SK-N-SH (cell line): ENCODE results near the gene YJEFN3. TPM values are rescaled to one million over a fixed set of nuclear protein-coding genes. Genes with fewer than 3 reads are reported as not detected.

Experiments
- CTCF ChIA-PET: fragments of 300-600, 350-600 bp; formaldehyde crosslinking; extraction: SDS; loops from one replicate; lab custom pipeline; 2021; lab: Yijun Ruan, JAX
- POLR2A ChIA-PET: fragments of 350-600 bp; sonication (Branson Sonifier 250); formaldehyde crosslinking; extraction: SDS; loops from one replicate; lab custom pipeline; 2020; ENCODE audit warnings: antibody characterized with exemption, inconsistent platforms; lab: Yijun Ruan, JAX
- DNase-seq: peaks from one replicate; pipeline ENCODE4 v3.0.0; 2012
- H2AFZ ChIP-seq: fragments of 200-600 bp; sonication (generic); 2 replicates; pipeline ENCODE4 v1.8.1; 2016; ENCODE audit warnings: antibody characterized with exemption, mild to moderate bottlenecking, low read depth
- H3F3A ChIP-seq: fragments of 200-600 bp; sonication (generic); replicated peaks from 2 replicates; pipeline ENCODE3; 2016; ENCODE audit warnings: antibody characterized with exemption, mild to moderate bottlenecking; ENCODE audit not compliant: insufficient read depth
- H3K27ac ChIP-seq, 2 experiments: fragments of 200-500 bp in 1 of 2; fragments of 200-600 bp in 1 of 2; sonication (Bioruptor generic) in 1 of 2; sonication (generic), shearing (Covaris generic) in 1 of 2; 2 replicates each; pipeline versions ENCODE4 v1.5.1 to v1.6.1; 2014 to 2016; ENCODE audit warnings: low read depth in 2 of 2, inconsistent platforms in 1 of 2, low read length in 1 of 2, mild to moderate bottlenecking in 1 of 2, mixed read lengths in 1 of 2
- H3K27me3 ChIP-seq: fragments of 200-600 bp; sonication (generic), shearing (Covaris generic); 2 replicates; pipeline ENCODE4 v1.6.1; 2016; ENCODE audit warnings: mixed run types; ENCODE audit not compliant: insufficient read depth
- H3K36me3 ChIP-seq, 2 experiments: fragments of 200-500 bp in 1 of 2; fragments of 200-600 bp in 1 of 2; sonication (Bioruptor generic) in 1 of 2; sonication (generic) in 1 of 2; replicated peaks in 1 of 2; 2 replicates each; pipeline versions ENCODE3 to v1.5.1; 2014 to 2016; ENCODE audit warnings: low read length in 1 of 2, mild to moderate bottlenecking in 1 of 2; ENCODE audit not compliant: insufficient read depth in 2 of 2, control insufficient read depth in 1 of 2
- H3K4me1 ChIP-seq, 2 experiments: fragments of 200-500 bp in 1 of 2; fragments of 200-600 bp in 1 of 2; sonication (Bioruptor generic) in 1 of 2; sonication (generic), shearing (Covaris generic) in 1 of 2; 2 replicates each; pipeline versions ENCODE4 v1.5.1 to v1.6.1; 2014 to 2016; ENCODE audit warnings: low read depth in 1 of 2, low read length in 1 of 2, mixed run types in 1 of 2; ENCODE audit not compliant: insufficient read depth in 2 of 2, control insufficient read depth in 1 of 2
- H3K4me2 ChIP-seq: fragments of 200-600 bp; sonication (generic), shearing (Covaris generic); 2 replicates; pipeline ENCODE4 v1.6.1; 2017; ENCODE audit warnings: mixed run types
- H3K4me3 ChIP-seq, 2 experiments: fragments of 200-500 bp in 1 of 2; fragments of 200-600 bp in 1 of 2; sonication (Bioruptor generic) in 1 of 2; sonication (generic), shearing (Covaris generic) in 1 of 2; 2 replicates each; pipeline versions ENCODE4 v1.5.1 to v1.8.1; 2014 to 2016; ENCODE audit warnings: low read depth in 2 of 2, inconsistent platforms in 1 of 2, low read length in 1 of 2, mild to moderate bottlenecking in 1 of 2, mixed read lengths in 1 of 2, moderate library complexity in 1 of 2
- H3K79me2 ChIP-seq: fragments of 200-600 bp; sonication (generic); 2 replicates; pipeline ENCODE4 v1.8.1; 2017; ENCODE audit warnings: mild to moderate bottlenecking; ENCODE audit not compliant: insufficient read depth
- H3K9ac ChIP-seq: fragments of 200-600 bp; sonication (generic); 2 replicates; pipeline ENCODE4 v1.6.1; 2017; ENCODE audit warnings: mixed run types
- H3K9me2 ChIP-seq: fragments of 200-600 bp; sonication (generic); 2 replicates; pipeline ENCODE4 v1.6.1; 2017; ENCODE audit warnings: mixed run types
- H3K9me3 ChIP-seq: fragments of 200-600 bp; sonication (generic); 2 replicates; pipeline ENCODE4 v1.6.1; 2017; ENCODE audit warnings: mixed run types, mild to moderate bottlenecking, moderate library complexity
- H4K20me1 ChIP-seq: fragments of 200-600 bp; sonication (generic); 2 replicates; pipeline ENCODE4 v1.6.1; 2017; ENCODE audit warnings: mild to moderate bottlenecking, mixed run types; ENCODE audit not compliant: insufficient read depth
- CHD2 ChIP-seq: fragments of 150-350 bp; IDR thresholded peaks from 2 replicates; pipeline ENCODE4 v1.6.1; 2018; ENCODE audit warnings: low read length; ENCODE audit not compliant: partially characterized antibody
- EP300 ChIP-seq, 2 experiments: IDR thresholded peaks; 2 replicates each; pipeline versions ENCODE4 v1.4.0 to v1.6.1; 2012; ENCODE audit warnings: borderline replicate concordance in 1 of 2, low read depth in 1 of 2, low read length in 1 of 2
- EZH2phosphoT487 ChIP-seq: fragments of 200-600 bp; sonication (generic); IDR thresholded peaks from 2 replicates; pipeline ENCODE4 v1.6.1; 2017; ENCODE audit warnings: low read depth, mixed run types, mild to moderate bottlenecking, antibody characterized with exemption, moderate library complexity, borderline replicate concordance
- FOSL2 ChIP-seq: IDR thresholded peaks from 2 replicates; pipeline ENCODE4 v1.4.0; 2012; ENCODE audit warnings: low read depth, mild to moderate bottlenecking, moderate library complexity, borderline replicate concordance
- FOXJ3 ChIP-seq: sonication (generic); formaldehyde crosslinking; IDR thresholded peaks from 2 replicates; pipeline ENCODE4 v1.5.1; 2020; ENCODE audit warnings: mild to moderate bottlenecking, missing genetic modification reagents
- GATA2 ChIP-seq: sonication (generic); formaldehyde crosslinking; IDR thresholded peaks from 2 replicates; pipeline ENCODE4 v1.5.0; 2020; ENCODE audit warnings: mild to moderate bottlenecking, missing genetic modification reagents
- MEF2A ChIP-seq: IDR thresholded peaks from 2 replicates; pipeline ENCODE4 v1.4.0; 2012; ENCODE audit warnings: low read depth, borderline replicate concordance
- MXI1 ChIP-seq: IDR thresholded peaks from 2 replicates; pipeline ENCODE4 v1.6.1; 2012; ENCODE audit warnings: mild to moderate bottlenecking, low read depth, low read length, improper control_type of control experiment
- NRF1 ChIP-seq: IDR thresholded peaks from 2 replicates; pipeline ENCODE4 v1.6.1; 2012; ENCODE audit warnings: low read depth, mild to moderate bottlenecking, low read length
- RAD21 ChIP-seq: IDR thresholded peaks from 2 replicates; pipeline ENCODE4 v1.6.1; 2012; ENCODE audit warnings: mild to moderate bottlenecking, low read length
- SMC3 ChIP-seq: IDR thresholded peaks from 2 replicates; pipeline ENCODE4 v1.6.1; 2012; ENCODE audit warnings: low read depth, low read length, improper control_type of control experiment
- TCF12 ChIP-seq: IDR thresholded peaks from 2 replicates; pipeline ENCODE4 v1.4.0; 2012
- YY1 ChIP-seq: IDR thresholded peaks from 2 replicates; pipeline ENCODE4 v1.4.0; 2012; ENCODE audit warnings: low read depth, mild to moderate bottlenecking
- WGBS: methylation state at CpG from one replicate; pipeline ENCODE4 v1.1.6; 2017; ENCODE audit warnings: low lambda C conversion rate; 5-methylcytosine and 5-hydroxymethylcytosine counted together
- polyA plus RNA-seq, 3 experiments: library from polyadenylated mRNA; depleted of rRNA; stranded (reverse); fragments of >200 nt; gene quantifications; 2 replicates each; pipeline ENCODE4 v1.2.3, GENCODE V29; 2012
- TF ChIP-seq, protein P1 (sequence below): fragments of 200-600 bp; sonication (generic); IDR thresholded peaks from 2 replicates; pipeline ENCODE4 v1.6.1; 2017; ENCODE audit warnings: antibody characterized with exemption, mild to moderate bottlenecking, moderate library complexity
- TF ChIP-seq, protein P2 (sequence below): IDR thresholded peaks from 2 replicates; pipeline ENCODE4 v1.4.0; 2012; ENCODE audit warnings: low read depth

The YJEFN3 gene
- polyA plus RNA-seq, 1 of the 3 experiments (the other 2 are of a cell fraction), result 7.2 TPM

DNA sequence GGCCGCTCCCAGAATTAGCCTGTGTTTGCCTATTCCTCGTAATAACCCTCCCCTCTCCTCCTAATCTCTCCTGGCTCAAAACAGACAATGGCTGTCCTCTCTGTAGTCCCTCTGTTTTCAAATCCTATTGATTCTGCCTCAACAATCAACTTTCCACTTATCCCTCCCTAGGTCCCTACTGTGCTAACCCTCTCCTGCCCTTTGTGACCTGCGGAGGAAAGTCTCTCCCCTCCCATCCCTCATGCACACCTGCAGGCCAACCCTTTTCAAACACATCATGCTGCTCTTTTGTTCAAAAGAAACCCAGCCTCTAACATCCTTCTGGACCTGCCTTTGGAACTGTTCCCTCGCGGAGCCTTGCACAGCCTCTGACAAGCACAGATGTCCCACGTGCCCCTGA, 46.7 kb downstream of the YJEFN3 start:
- H2AFZ ChIP-seq, result no peak overlapping the region
- no peaks in the 10 kb centered on the region for H3K79me2 ChIP-seq
- TF ChIP-seq RAD21, result no peak
- no peak for TF ChIP-seq EZH2phosphoT487
- TF ChIP-seq, protein P1, sequence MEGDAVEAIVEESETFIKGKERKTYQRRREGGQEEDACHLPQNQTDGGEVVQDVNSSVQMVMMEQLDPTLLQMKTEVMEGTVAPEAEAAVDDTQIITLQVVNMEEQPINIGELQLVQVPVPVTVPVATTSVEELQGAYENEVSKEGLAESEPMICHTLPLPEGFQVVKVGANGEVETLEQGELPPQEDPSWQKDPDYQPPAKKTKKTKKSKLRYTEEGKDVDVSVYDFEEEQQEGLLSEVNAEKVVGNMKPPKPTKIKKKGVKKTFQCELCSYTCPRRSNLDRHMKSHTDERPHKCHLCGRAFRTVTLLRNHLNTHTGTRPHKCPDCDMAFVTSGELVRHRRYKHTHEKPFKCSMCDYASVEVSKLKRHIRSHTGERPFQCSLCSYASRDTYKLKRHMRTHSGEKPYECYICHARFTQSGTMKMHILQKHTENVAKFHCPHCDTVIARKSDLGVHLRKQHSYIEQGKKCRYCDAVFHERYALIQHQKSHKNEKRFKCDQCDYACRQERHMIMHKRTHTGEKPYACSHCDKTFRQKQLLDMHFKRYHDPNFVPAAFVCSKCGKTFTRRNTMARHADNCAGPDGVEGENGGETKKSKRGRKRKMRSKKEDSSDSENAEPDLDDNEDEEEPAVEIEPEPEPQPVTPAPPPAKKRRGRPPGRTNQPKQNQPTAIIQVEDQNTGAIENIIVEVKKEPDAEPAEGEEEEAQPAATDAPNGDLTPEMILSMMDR, result no peak
- no peak for TF ChIP-seq EP300 (IDR thresholded peaks at IDR 0.05; ENCODE audit: borderline replicate concordance in 1 of 2, low read depth in 1 of 2, low read length in 1 of 2)
- no peak for TF ChIP-seq MEF2A
- TF ChIP-seq YY1, result no peak
- no peak for TF ChIP-seq NRF1
- no peak for TF ChIP-seq FOSL2
- TF ChIP-seq MXI1, result no peak
- no peak for TF ChIP-seq CHD2
- no peak for TF ChIP-seq TCF12
- no peak for TF ChIP-seq FOXJ3 (CRISPR knock-in tag)
- peaks cover 0 to 6% of the 10 kb centered on the region in 2 experiments; a peak in 1 of 4 replicates for H3K4me1 ChIP-seq
- no peak for DNase-seq
- H3F3A ChIP-seq, result no peaks in the 10 kb centered on the region
- POLR2A ChIA-PET, result no interaction called here
- no peaks in the 10 kb centered on the region for H3K36me3 ChIP-seq
- no peaks in the 10 kb centered on the region for H3K9me3 ChIP-seq
- CTCF ChIA-PET, result interaction anchor here (1.1 to 9.3 kb wide), 2 partner anchors 13 to 22 kb away, joined by 3 to 56 read pairs; no protein-coding TSS in a partner anchor
- WGBS, result 95% methylated on average over 6 of the region's 6 CpGs
- H3K4me3 ChIP-seq, result no peak overlapping the region
- H3K4me2 ChIP-seq, result no peak overlapping the region
- H3K27ac ChIP-seq, result no peak overlapping the region
- no peak overlapping the region for H3K9ac ChIP-seq
- H4K20me1 ChIP-seq, result no peaks in the 10 kb centered on the region
- H3K9me2 ChIP-seq, result no peaks in the 10 kb centered on the region
- no peaks in the 10 kb centered on the region for H3K27me3 ChIP-seq

DNA sequence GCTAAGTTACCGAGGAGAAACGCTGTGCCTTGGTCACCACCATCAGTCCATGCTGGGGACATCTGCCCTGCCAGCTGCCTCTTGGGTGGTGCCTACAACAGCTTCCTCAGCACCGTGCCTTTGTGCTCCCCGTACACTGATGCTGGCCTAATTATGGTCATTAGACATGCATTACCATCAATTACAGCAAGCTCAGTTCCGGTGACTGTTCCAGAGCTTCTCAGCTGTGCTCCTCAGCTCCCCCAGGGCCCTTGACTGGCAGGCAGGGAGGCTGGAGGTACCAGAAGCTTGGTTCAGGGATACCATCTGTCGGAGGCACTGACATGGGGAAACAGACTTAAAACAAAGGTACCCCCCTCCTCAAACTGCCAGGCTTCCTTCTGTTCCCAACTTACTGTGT, 49.5 kb downstream of the YJEFN3 start:
- CTCF ChIA-PET, result interaction anchor here (0.7 to 1.5 kb wide), 6 partner anchors 10 to 50 kb away, joined by 3 to 5 read pairs (median 3); partner anchors contain the start of gene LPAR2

More for the DNA sequence above, 49.5 kb downstream of the YJEFN3 start:
- Histone ChIP-seq H3K9me3 (no peaks in the 10 kb centered on the region), H3K4me1 (peaks cover 0 to 6% of the 10 kb centered on the region in 2 experiments; a peak in 1 of 4 replicates), H3K36me3 (no peaks in the 10 kb centered on the region), H3K4me2 (no peak overlapping the region), H3K27ac (no peak overlapping the region; a peak in 1 of 4 replicates), H4K20me1 (no peaks in the 10 kb centered on the region), H3K9me2 (no peaks in the 10 kb centered on the region), H3K79me2 (no peaks in the 10 kb centered on the region), H3K4me3 (no peak overlapping the region), H2AFZ (no peak overlapping the region), H3K27me3 (no peaks in the 10 kb centered on the region), H3F3A (no peaks in the 10 kb centered on the region), H3K9ac (no peak overlapping the region)
- WGBS, result 95% methylated on average over 4 of the region's 6 CpGs
- peak; percentile 62 for DNase-seq
- POLR2A ChIA-PET, result no interaction called here
- TF ChIP-seq, protein P2, sequence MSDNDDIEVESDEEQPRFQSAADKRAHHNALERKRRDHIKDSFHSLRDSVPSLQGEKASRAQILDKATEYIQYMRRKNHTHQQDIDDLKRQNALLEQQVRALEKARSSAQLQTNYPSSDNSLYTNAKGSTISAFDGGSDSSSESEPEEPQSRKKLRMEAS, result no peak
- TF ChIP-seq SMC3 (no peak), GATA2 (CRISPR knock-in tag) (0 out of 2 replicates have a peak, but pooled peaks have one; percentile 12), CHD2 (no peak)
